ENCODE measurements around the gene TBC1D5.

TBC1D5 gene

GRCh38 chr3:17138246-17139039 lies 604.0 kb downstream of the TBC1D5 start:
- H3K4me3 ChIP-seq (ENCODE audit: low read depth, low read length), result no peak overlapping the region
- DNase-seq (ENCODE audit: low read depth), result no peak
- no peak for TF ChIP-seq CTCF (IDR thresholded peaks at IDR 0.05; ENCODE audit: control insufficient read depth, extremely low read depth, insufficient read depth)

- TF ChIP-seq CTCF (IDR thresholded peaks at IDR 0.05; ENCODE audit: control insufficient read depth, extremely low read depth, insufficient read depth), result no peak
- H3K4me3 ChIP-seq (ENCODE audit: low read depth, low read length), result no peak overlapping the region
- DNase-seq (ENCODE audit: low read depth), result no peak
Observed at GRCh38 chr3:17137321-17137826, 605.1 kb downstream of the TBC1D5 start.

- no peak for DNase-seq (ENCODE audit: low read depth)
Observed at GRCh38 chr3:17136136-17136721, 606.2 kb downstream of the TBC1D5 start.

GRCh38 chr3:17135696-17136095 lies 606.7 kb downstream of the TBC1D5 start:
- no peak overlapping the region for H3K4me3 ChIP-seq (ENCODE audit: low read depth, low read length)
- no peak for TF ChIP-seq CTCF (IDR thresholded peaks at IDR 0.05; ENCODE audit: control insufficient read depth, extremely low read depth, insufficient read depth)
- no peak for DNase-seq (ENCODE audit: low read depth)

More at GRCh38 chr3:17136136-17136721, 606.2 kb downstream of the TBC1D5 start:
- TF ChIP-seq CTCF (IDR thresholded peaks at IDR 0.05; ENCODE audit: control insufficient read depth, extremely low read depth, insufficient read depth), result no peak
- no peak overlapping the region for H3K4me3 ChIP-seq (ENCODE audit: low read depth, low read length)

GRCh38 chr3:17133632-17134545 lies 608.5 kb downstream of the TBC1D5 start:
- TF ChIP-seq CTCF (IDR thresholded peaks at IDR 0.05; ENCODE audit: control insufficient read depth, extremely low read depth, insufficient read depth), result no peak
- no peak for DNase-seq (ENCODE audit: low read depth)

GRCh38 chr3:17132286-17133115 lies 609.9 kb downstream of the TBC1D5 start:
- no peak for TF ChIP-seq CTCF (IDR thresholded peaks at IDR 0.05; ENCODE audit: control insufficient read depth, extremely low read depth, insufficient read depth)
- H3K4me3 ChIP-seq (ENCODE audit: low read depth, low read length), result no peak overlapping the region
- DNase-seq (ENCODE audit: low read depth), result no peak

More at GRCh38 chr3:17133632-17134545, 608.5 kb downstream of the TBC1D5 start:
- no peak overlapping the region for H3K4me3 ChIP-seq (ENCODE audit: low read depth, low read length)
